SK-N-SH treated with all-trans-retinoic acid at 6 μM for 48 hours (cell line): Measurements from ENCODE around the gene IPO4.

Experiments
- ESRRG ChIP-seq: fragments of 250-450 bp; sonication (Bioruptor Pico); IDR thresholded peaks from 2 replicates; pipeline ENCODE4 v1.6.1; 2021; ENCODE audit warnings: mild to moderate bottlenecking
- GLIS3 ChIP-seq: fragments of 250-450 bp; sonication (Bioruptor Pico); IDR thresholded peaks from 2 replicates; pipeline ENCODE4 v1.5.0; 2020; ENCODE audit warnings: mild to moderate bottlenecking, moderate library complexity
- ISL1 ChIP-seq: fragments of 250-450 bp; sonication (Bioruptor Pico); IDR thresholded peaks from 2 replicates; pipeline ENCODE4 v2.1.2; 2022; ENCODE audit warnings: mild to moderate bottlenecking, moderate library complexity
- OSR1 ChIP-seq: fragments of 250-450 bp; sonication (Bioruptor Pico); IDR thresholded peaks from 2 replicates; pipeline ENCODE4 v1.8.0; 2022; ENCODE audit warnings: moderate library complexity, mild to moderate bottlenecking, inconsistent platforms
- PATZ1 ChIP-seq: fragments of 250-450 bp; sonication (Bioruptor Pico); IDR thresholded peaks from 2 replicates; pipeline ENCODE4 v1.8.0; 2020; ENCODE audit warnings: mild to moderate bottlenecking, moderate library complexity, borderline replicate concordance
- RARB ChIP-seq: fragments of 250-450 bp; sonication (Bioruptor Pico); IDR thresholded peaks from 2 replicates; pipeline ENCODE4 v1.8.0; 2021; ENCODE audit warnings: mild to moderate bottlenecking, moderate library complexity
- TCF4 ChIP-seq: fragments of 250-450 bp; sonication (Bioruptor Pico); IDR thresholded peaks from 2 replicates; pipeline ENCODE4 v1.8.0; 2021; ENCODE audit warnings: mild to moderate bottlenecking, moderate library complexity, borderline replicate concordance
- ZC3H10 ChIP-seq: fragments of 250-450 bp; sonication (Bioruptor Pico); IDR thresholded peaks from 2 replicates; pipeline ENCODE4 v1.5.1; 2021; ENCODE audit warnings: mild to moderate bottlenecking, moderate library complexity
- ZFP3 ChIP-seq: fragments of 250-450 bp; sonication (Bioruptor Pico); IDR thresholded peaks from 2 replicates; pipeline ENCODE4 v1.5.0; 2020; ENCODE audit warnings: mild to moderate bottlenecking, moderate library complexity
- ZFP30 ChIP-seq: fragments of 450-650 bp; formaldehyde crosslinking; IDR thresholded peaks from 2 replicates; pipeline ENCODE4 v1.5.0; 2022; ENCODE audit warnings: mild to moderate bottlenecking, moderate library complexity
- TF ChIP-seq, protein P1 (sequence below): fragments of 250-450 bp; sonication (Bioruptor Pico); IDR thresholded peaks from 2 replicates; pipeline ENCODE4 v1.5.1; 2020; ENCODE audit warnings: low read depth, mild to moderate bottlenecking, moderate library complexity
- TF ChIP-seq, protein P2 (sequence below): fragments of 250-450 bp; sonication (Bioruptor Pico); IDR thresholded peaks from 2 replicates; pipeline ENCODE4 v1.5.0; 2020; ENCODE audit warnings: mild to moderate bottlenecking, moderate library complexity

DNA sequence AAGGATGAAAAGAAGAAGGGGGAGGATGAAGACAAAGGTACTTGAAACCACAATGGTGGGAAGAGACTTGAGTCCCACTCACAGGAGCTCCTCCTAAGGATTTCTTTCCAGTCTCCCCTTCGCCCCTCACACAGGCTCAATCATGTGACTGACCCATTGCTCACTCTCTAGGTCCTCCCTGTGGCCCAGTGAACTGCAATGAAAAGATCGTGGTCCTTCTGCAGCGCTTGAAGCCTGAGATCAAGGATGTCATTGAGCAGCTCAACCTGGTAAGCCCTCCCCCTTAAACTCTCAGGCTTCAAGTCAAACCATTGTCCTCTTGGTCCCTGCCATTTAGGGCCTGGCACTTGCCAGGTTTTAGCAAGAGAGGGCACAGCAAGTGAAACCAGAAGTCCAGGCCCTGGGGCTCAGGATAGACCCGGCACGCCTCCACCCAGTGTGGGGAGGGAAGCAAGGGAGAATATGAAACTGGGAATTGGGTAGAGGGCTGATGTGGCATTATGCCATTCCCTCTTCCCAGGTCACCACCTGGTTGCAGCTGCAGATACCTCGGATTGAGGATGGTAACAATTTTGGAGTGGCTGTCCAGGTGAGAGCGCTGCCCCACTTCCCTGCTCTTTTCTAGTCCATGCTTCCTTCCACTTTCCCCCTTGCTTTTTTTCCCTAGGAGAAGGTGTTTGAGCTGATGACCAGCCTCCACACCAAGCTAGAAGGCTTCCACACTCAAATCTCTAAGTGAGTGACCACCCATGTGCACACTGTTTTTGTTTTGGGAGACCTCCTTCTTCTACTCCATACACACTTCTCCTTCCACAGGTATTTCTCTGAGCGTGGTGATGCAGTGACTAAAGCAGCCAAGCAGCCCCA lies 50.9 kb downstream of the IPO4 start:
- no peak for TF ChIP-seq TCF4
- no peak for TF ChIP-seq ZFP30 (CRISPR knock-in tag)
- no peak for TF ChIP-seq PATZ1 (CRISPR knock-in tag)
- TF ChIP-seq, protein P1, sequence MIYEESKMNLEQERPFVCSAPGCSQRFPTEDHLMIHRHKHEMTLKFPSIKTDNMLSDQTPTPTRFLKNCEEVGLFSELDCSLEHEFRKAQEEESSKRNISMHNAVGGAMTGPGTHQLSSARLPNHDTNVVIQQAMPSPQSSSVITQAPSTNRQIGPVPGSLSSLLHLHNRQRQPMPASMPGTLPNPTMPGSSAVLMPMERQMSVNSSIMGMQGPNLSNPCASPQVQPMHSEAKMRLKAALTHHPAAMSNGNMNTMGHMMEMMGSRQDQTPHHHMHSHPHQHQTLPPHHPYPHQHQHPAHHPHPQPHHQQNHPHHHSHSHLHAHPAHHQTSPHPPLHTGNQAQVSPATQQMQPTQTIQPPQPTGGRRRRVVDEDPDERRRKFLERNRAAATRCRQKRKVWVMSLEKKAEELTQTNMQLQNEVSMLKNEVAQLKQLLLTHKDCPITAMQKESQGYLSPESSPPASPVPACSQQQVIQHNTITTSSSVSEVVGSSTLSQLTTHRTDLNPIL (CRISPR knock-in tag), result no peak
- no peak for TF ChIP-seq OSR1 (CRISPR knock-in tag)
- no peak for TF ChIP-seq GLIS3 (CRISPR knock-in tag)
- no peak for TF ChIP-seq RARB (CRISPR knock-in tag)
- no peak for TF ChIP-seq ESRRG
- no peak for TF ChIP-seq ZFP3 (CRISPR knock-in tag)
- no peak for TF ChIP-seq ISL1 (CRISPR knock-in tag)
- no peak for TF ChIP-seq ZC3H10 (CRISPR knock-in tag)
- TF ChIP-seq, protein P2, sequence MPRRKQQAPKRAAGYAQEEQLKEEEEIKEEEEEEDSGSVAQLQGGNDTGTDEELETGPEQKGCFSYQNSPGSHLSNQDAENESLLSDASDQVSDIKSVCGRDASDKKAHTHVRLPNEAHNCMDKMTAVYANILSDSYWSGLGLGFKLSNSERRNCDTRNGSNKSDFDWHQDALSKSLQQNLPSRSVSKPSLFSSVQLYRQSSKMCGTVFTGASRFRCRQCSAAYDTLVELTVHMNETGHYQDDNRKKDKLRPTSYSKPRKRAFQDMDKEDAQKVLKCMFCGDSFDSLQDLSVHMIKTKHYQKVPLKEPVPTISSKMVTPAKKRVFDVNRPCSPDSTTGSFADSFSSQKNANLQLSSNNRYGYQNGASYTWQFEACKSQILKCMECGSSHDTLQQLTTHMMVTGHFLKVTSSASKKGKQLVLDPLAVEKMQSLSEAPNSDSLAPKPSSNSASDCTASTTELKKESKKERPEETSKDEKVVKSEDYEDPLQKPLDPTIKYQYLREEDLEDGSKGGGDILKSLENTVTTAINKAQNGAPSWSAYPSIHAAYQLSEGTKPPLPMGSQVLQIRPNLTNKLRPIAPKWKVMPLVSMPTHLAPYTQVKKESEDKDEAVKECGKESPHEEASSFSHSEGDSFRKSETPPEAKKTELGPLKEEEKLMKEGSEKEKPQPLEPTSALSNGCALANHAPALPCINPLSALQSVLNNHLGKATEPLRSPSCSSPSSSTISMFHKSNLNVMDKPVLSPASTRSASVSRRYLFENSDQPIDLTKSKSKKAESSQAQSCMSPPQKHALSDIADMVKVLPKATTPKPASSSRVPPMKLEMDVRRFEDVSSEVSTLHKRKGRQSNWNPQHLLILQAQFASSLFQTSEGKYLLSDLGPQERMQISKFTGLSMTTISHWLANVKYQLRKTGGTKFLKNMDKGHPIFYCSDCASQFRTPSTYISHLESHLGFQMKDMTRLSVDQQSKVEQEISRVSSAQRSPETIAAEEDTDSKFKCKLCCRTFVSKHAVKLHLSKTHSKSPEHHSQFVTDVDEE (CRISPR knock-in tag), result no peak
